ENCODE measurements around the gene GHRL. TPM values are rescaled to one million over a fixed set of nuclear protein-coding genes. Genes with fewer than 3 reads are reported as not detected.
"Not testable (repeated sequence)": the region's sequence is repeated elsewhere in the genome, so short reads cannot be mapped to it uniquely, and the experiment has no call there.

Gene GHRL
- total RNA-seq, 1 experiment from 2014 or later = not detected

GRCh38 chr3:10299175-10299574 is 6.4 kb upstream of the GHRL start:
- no peak for DNase-seq (ENCODE audit: low read depth)

- DNase-seq (ENCODE audit: low read depth) = not testable (repeated sequence)
These were observed 5.3 kb upstream of the GHRL start for GRCh38 chr3:10298064-10298463.

- no peak for DNase-seq (ENCODE audit: low read depth)
These were observed 1.4 kb upstream of the GHRL start for GRCh38 chr3:10294030-10294586.

GRCh38 chr3:10291641-10292040 is 1.1 kb downstream of the GHRL start:
- DNase-seq (ENCODE audit: low read depth) = no peak

GRCh38 chr3:10290481-10291176 is 2.1 kb downstream of the GHRL start:
- DNase-seq (ENCODE audit: low read depth) = no peak

GRCh38 chr3:10289787-10290355 is 2.9 kb downstream of the GHRL start:
- DNase-seq (ENCODE audit: low read depth) = no peak

GRCh38 chr3:10289077-10289476 is 3.7 kb downstream of the GHRL start:
- no peak for DNase-seq (ENCODE audit: low read depth)

- DNase-seq (ENCODE audit: low read depth) = no peak
These were observed 4.2 kb downstream of the GHRL start for GRCh38 chr3:10288575-10288960.

- DNase-seq (ENCODE audit: low read depth) = no peak
These were observed 4.7 kb downstream of the GHRL start for GRCh38 chr3:10287936-10288574.

- DNase-seq (ENCODE audit: low read depth) = peak; percentile 84
These were observed 6.0 kb downstream of the GHRL start for GRCh38 chr3:10286596-10287295.

- DNase-seq (ENCODE audit: low read depth) = no peak
These were observed 6.6 kb downstream of the GHRL start for GRCh38 chr3:10286133-10286524.

GRCh38 chr3:10285272-10286132 is 7.2 kb downstream of the GHRL start:
- no peak for DNase-seq (ENCODE audit: low read depth)

- DNase-seq (ENCODE audit: low read depth) = no peak
These were observed 8.3 kb downstream of the GHRL start for GRCh38 chr3:10284496-10284895.

- DNase-seq (ENCODE audit: low read depth) = no peak
These were observed 9.1 kb downstream of the GHRL start for GRCh38 chr3:10283638-10284037.

GRCh38 chr3:10281951-10282350 is 10.8 kb downstream of the GHRL start:
- DNase-seq (ENCODE audit: low read depth) = peak; percentile 21

- DNase-seq (ENCODE audit: low read depth) = no peak
These were observed 12.2 kb downstream of the GHRL start for GRCh38 chr3:10280571-10280970.

GRCh38 chr3:10280177-10280529 is 12.6 kb downstream of the GHRL start:
- no peak for DNase-seq (ENCODE audit: low read depth)

GRCh38 chr3:10279384-10280176 is 13.2 kb downstream of the GHRL start:
- DNase-seq (ENCODE audit: low read depth) = no peak

GRCh38 chr3:10278501-10278900 is 14.2 kb downstream of the GHRL start:
- DNase-seq (ENCODE audit: low read depth) = no peak

- no peak for DNase-seq (ENCODE audit: low read depth)
These were observed 15.6 kb downstream of the GHRL start for GRCh38 chr3:10277115-10277625.
